HG03354 (cell line): Measurements from ENCODE around the gene PCARE.
"Not testable (repeated sequence)": the region's sequence is repeated elsewhere in the genome, so short reads cannot be mapped to it uniquely, and the experiment has no call there.

Experiments
- ATAC-seq: cut with Tn5 transposase; IDR thresholded peaks from one replicate; pipeline ENCODE4 v1.9.1; 2021; ENCODE audit warnings: mild to moderate bottlenecking; ENCODE audit not compliant: unreplicated experiment, poor library complexity, severe bottlenecking

Gene PCARE

GRCh38 chr2:29100564-29100963 lies 26.2 kb upstream of the PCARE start:
- no peak for ATAC-seq

- ATAC-seq: no peak
Observed at GRCh38 chr2:29097569-29097968, 23.2 kb upstream of the PCARE start.

- no peak for ATAC-seq
Observed at GRCh38 chr2:29096969-29097368, 22.6 kb upstream of the PCARE start.

- ATAC-seq: not testable (repeated sequence)
Observed at GRCh38 chr2:29090311-29090710, 16.0 kb upstream of the PCARE start.

GRCh38 chr2:29084554-29084953 lies 10.2 kb upstream of the PCARE start:
- no peak for ATAC-seq

GRCh38 chr2:29082804-29083495 lies 8.6 kb upstream of the PCARE start:
- ATAC-seq: peak; percentile 87

- ATAC-seq: no peak
Observed at GRCh38 chr2:29080886-29081743, 6.8 kb upstream of the PCARE start.

- no peak for ATAC-seq
Observed at GRCh38 chr2:29079887-29080286, 5.6 kb upstream of the PCARE start.

GRCh38 chr2:29075894-29076705 lies 1.8 kb upstream of the PCARE start:
- ATAC-seq: no peak

- ATAC-seq: no peak
Observed at GRCh38 chr2:29073933-29074332, 390 bp downstream of the PCARE start.

GRCh38 chr2:29072971-29073725 lies 1.2 kb downstream of the PCARE start:
- no peak for ATAC-seq

GRCh38 chr2:29072251-29072650 lies 2.1 kb downstream of the PCARE start:
- no peak for ATAC-seq

- no peak for ATAC-seq
Observed at GRCh38 chr2:29071032-29071975, 3.0 kb downstream of the PCARE start.

- ATAC-seq: no peak
Observed at GRCh38 chr2:29070526-29070925, 3.8 kb downstream of the PCARE start.

GRCh38 chr2:29068513-29068912 lies 5.8 kb downstream of the PCARE start:
- ATAC-seq: no peak

- ATAC-seq: no peak
Observed at GRCh38 chr2:29066997-29067605, 7.2 kb downstream of the PCARE start.

- no peak for ATAC-seq
Observed at GRCh38 chr2:29066271-29066860, 8.0 kb downstream of the PCARE start.
